PC-9 (cell line): ENCODE measurements around the gene EPHX1.

Source experiments
- CTCF ChIP-seq: fragments of 200-600 bp; sonication (generic); conservative IDR thresholded peaks from 2 replicates; pipeline ENCODE4 v1.6.1; 2017; ENCODE audit warnings: mixed run types, antibody characterized with exemption, mild to moderate bottlenecking, moderate library complexity
- EZH2 ChIP-seq: fragments of 200-600 bp; sonication (generic); IDR thresholded peaks from 2 replicates; pipeline ENCODE4 v1.8.0; 2017; ENCODE audit warnings: antibody characterized with exemption, low read depth

GRCh38 chr1:225857256-225857655, 47.3 kb downstream of the EPHX1 start:
- TF ChIP-seq CTCF = no peak
- TF ChIP-seq EZH2 = no peak
